GM18909 (cell line): Measurements from ENCODE around the gene CTAGE9.

Experiments used
- ATAC-seq: cut with Tn5 transposase; IDR thresholded peaks from one replicate; pipeline ENCODE4 v1.9.1; 2021; ENCODE audit warnings: mild to moderate bottlenecking; ENCODE audit not compliant: unreplicated experiment, poor library complexity

Gene CTAGE9

GRCh38 chr6:131682442-131682841, 28.4 kb downstream of the CTAGE9 start:
- ATAC-seq, result no peak

GRCh38 chr6:131681585-131681984, 29.2 kb downstream of the CTAGE9 start:
- ATAC-seq, result no peak

- ATAC-seq, result no peak
These were observed 29.9 kb downstream of the CTAGE9 start for GRCh38 chr6:131680868-131681267.

GRCh38 chr6:131678442-131678841, 32.4 kb downstream of the CTAGE9 start:
- no peak for ATAC-seq

DNA sequence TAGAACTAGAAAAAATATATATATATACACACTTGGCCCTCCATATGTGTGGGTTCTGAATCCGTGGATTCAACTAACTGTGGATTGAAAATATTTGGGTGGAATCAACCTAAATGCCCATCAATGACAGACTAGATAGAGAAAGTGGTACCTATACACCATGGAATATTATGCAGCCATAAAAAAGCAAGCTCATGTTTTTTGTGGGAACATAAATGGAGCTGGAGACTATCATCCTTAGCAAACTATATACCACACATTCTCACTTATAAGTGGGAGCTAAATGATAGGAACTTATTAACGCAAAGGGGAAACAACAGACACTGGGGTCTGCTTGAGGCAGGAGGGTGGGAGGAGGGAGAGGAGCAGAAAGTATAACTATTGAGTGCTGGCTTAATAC, 37.6 kb downstream of the CTAGE9 start:
- ATAC-seq, result no peak

GRCh38 chr6:131669891-131670290, 40.9 kb downstream of the CTAGE9 start:
- no peak for ATAC-seq

DNA sequence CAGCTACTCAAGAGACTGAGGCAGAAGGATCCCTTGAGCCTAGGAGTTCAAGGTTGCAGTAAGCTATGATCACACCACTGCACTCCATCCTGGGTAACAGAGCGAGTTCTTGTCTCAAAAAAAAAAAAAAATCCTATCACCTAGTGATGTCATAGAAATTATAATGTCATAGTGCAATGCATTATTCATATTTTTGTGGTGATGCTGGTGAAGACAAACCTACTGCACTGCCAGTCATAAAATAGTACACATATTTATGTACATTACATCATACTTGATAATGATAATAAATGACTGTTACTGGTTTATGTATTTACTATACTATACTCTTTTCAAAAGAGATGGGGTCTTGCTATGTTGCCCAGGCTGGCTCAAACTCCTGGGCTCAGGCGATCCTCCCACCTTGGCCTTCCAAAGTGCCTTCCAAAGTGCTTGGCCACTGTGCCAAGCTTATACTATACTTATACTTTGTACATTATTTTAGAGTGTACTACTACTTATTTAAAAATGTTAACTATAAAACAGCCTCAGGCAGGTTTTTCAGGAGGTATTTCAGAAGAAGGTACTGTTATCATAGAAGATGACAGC, 47.1 kb downstream of the CTAGE9 start:
- ATAC-seq, result no peak

DNA sequence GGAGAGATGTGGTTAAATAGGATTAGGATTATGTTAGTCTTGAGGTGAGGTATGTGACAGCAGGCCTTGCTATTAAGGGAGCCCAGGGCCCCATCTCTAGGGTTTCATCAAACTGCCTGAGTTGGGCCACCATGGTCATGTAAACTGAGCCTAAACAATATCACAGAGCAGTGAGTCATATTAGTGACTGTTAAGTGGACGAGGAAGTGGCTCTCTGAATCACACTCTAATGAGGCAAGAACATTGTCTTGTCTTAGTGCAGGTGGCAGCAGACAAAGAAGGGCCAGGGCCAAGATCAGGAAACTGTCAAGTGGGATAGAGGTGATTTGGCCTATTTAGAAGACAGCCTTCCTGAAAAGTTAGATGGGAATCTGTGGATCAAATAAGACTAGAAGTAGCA, 50.6 kb downstream of the CTAGE9 start:
- ATAC-seq, result no peak
